GM20431 (cell line): ENCODE measurements around the gene ALOX12.
"Not testable (repeated sequence)": the region's sequence is repeated elsewhere in the genome, so short reads cannot be mapped to it uniquely, and the experiment has no call there.

Experiments used
- in situ Hi-C: fragments of 300-500 bp; cut with MseI, MboI; formaldehyde crosslinking; loops from one replicate; pipeline ENCODE4 v1.15.0; 2020; ENCODE audit warnings: low sequenced_read_pairs; ENCODE audit not compliant: unreplicated experiment

ALOX12 gene, protein sequence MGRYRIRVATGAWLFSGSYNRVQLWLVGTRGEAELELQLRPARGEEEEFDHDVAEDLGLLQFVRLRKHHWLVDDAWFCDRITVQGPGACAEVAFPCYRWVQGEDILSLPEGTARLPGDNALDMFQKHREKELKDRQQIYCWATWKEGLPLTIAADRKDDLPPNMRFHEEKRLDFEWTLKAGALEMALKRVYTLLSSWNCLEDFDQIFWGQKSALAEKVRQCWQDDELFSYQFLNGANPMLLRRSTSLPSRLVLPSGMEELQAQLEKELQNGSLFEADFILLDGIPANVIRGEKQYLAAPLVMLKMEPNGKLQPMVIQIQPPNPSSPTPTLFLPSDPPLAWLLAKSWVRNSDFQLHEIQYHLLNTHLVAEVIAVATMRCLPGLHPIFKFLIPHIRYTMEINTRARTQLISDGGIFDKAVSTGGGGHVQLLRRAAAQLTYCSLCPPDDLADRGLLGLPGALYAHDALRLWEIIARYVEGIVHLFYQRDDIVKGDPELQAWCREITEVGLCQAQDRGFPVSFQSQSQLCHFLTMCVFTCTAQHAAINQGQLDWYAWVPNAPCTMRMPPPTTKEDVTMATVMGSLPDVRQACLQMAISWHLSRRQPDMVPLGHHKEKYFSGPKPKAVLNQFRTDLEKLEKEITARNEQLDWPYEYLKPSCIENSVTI

DNA sequence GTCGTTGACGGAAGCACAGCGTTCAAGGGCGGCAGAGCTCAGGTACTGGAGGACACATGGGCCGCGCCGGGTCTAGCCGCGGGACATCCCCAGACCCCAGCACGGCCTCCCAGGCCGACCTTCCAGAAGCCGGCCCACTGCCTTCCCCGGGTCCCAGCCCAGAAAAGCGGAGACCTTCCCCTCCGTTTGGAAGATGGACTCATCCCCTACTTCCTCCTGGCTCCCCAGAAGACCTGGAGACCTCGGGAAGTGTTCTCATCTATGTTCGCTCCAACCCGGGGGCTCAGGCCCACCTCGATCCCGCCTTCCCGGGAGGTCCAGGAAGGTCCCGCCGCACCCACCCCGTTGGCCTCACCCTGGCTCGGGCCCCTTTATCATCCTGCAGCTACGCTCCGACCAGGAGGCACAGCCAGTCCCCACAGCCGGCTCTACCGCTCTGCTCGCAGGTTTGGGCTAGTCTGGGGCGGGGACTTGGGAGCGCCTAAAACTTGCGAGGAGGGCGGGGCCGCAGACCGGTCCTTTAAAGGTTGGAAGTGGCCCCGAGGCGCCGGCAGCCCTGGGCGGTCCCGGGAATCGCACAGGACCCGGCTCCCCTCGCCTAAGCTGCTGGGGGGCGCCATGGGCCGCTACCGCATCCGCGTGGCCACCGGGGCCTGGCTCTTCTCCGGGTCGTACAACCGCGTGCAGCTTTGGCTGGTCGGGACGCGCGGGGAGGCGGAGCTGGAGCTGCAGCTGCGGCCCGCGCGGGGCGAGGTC, at the start of gene ALOX12:
ALOX12 (plus strand) TSS at position 550 of the 756 bp plus-strand sequence; CDS start at position 619, 69 bp downstream.
- in situ Hi-C loops, result no loop called here

DNA sequence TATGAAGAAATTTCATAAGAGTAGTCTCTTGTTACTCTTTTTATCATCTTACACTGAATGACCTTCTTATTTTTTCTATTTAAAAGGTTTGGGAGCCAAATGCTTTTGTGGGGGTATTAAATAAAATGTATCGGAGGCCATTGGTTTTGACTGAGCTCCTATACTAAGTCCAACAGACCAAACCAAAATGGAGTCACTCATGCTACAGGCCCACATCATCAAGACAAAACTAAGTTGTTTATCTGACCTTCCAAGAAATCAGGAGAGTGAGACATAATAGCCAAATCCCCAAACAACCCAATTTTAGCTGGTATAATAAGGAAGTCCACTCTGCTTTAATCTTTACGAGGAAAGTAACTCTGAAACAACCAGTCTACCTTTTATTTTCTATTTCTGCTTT, 48.1 kb upstream of the ALOX12 start:
- in situ Hi-C loops, result no loop called here

DNA sequence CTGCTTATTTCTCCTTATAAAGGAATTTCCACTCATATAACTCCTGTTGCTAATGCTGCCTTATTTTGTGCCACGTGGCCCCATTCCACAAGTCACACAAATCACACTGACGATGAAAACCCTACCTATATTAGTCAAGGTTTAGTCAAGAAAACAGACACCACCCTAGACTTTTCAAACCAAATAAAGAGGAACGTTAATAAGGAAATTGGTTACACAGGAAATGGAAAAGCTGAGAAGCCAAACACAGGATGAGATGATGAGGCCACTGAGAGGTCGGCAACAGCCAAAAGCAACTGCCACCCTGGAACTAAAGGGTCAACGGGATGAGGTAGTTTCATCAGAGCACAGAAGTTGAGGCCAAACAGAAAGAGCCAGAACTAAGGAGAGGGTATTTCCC, 47.3 kb upstream of the ALOX12 start:
- in situ Hi-C loops, result no loop called here

GRCh38 chr17:6948976-6949375, 46.9 kb upstream of the ALOX12 start:
- in situ Hi-C loops, result no loop called here

DNA sequence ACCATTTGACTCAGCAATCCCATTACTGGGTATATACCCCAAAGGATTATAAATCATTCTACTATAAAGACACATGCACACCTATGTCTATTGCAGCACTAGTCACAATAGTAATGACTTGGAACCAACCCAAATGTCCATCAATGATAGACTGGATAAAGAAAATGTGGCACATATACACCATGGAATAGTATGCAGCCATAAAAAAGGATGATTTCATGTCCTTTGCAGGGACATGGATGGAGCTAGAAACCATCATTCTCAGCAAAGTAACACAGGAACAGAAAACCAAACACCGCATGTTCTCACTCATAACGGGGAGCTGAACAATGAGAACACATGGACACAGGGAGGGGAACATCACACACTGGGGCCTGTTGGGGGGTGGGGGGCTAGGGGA, 44.9 kb upstream of the ALOX12 start:
- in situ Hi-C loops, result not testable (repeated sequence)

DNA sequence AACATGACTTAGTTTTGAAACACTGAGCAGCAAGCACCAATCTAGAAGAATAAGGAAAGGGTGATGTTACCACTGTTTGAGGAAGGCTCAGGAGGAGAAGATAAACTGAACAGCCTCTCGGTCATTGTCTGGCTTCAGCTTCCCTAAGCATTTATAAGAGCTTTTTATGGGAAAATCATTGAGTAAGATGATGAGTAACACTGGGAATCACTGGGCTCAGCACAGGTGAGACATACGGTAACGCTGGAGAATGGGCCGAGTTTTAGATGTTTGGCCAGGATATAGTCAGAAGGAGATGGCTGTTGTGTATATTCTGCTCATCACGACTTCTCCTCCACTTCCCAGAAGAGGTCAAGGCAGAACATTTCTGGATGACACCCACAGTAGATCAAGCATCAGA, 42.2 kb upstream of the ALOX12 start:
- in situ Hi-C loops, result no loop called here

DNA sequence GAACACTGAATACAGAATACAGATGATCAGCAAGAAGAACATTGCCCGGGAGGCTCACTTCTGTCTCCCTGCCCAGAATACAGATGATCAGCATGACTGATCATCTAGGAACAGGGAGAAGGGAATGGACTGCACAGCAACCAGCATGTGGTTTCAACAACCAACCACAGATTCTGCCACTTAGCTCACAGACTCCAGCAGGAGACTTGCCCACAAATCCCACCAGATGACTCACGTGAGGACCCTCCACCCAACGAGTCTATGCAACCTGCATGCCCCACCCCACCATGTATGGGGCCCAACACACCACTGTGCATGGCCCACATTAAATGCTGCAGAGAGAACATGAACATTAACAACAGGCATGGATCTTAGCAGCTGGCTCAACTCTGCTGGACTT, 36.1 kb upstream of the ALOX12 start:
- in situ Hi-C loops, result no loop called here

GRCh38 chr17:6969323-6969726, 26.5 kb upstream of the ALOX12 start:
- in situ Hi-C loops, result no loop called here

- in situ Hi-C loops, result no loop called here
Measured at GRCh38 chr17:6970992-6971391, 24.9 kb upstream of the ALOX12 start.

GRCh38 chr17:6979440-6979839, 16.4 kb upstream of the ALOX12 start:
- in situ Hi-C loops, result not testable (repeated sequence)

GRCh38 chr17:6981426-6981825, 14.4 kb upstream of the ALOX12 start:
- in situ Hi-C loops, result no loop called here

GRCh38 chr17:6985266-6985665, 10.6 kb upstream of the ALOX12 start:
- in situ Hi-C loops, result no loop called here

DNA sequence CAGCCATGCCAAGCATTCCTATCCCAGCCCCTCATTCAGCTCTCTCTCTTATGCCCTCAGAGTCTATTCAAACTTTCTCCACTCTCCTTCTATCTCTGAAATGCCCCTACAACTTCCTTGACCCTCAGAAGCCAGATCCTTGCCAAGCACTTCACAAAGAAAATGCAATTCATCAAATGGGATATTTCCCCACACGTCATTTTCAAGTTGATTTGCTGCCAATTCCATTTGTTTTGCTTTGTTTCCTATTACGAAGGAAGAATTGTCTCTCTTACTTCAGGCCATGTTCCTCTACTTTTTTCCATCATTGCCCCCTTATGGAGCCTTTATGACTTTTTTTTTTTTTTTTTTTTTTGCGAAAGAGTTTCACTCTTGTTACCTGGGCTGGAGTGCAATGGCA, 9.2 kb upstream of the ALOX12 start:
- in situ Hi-C loops, result no loop called here

DNA sequence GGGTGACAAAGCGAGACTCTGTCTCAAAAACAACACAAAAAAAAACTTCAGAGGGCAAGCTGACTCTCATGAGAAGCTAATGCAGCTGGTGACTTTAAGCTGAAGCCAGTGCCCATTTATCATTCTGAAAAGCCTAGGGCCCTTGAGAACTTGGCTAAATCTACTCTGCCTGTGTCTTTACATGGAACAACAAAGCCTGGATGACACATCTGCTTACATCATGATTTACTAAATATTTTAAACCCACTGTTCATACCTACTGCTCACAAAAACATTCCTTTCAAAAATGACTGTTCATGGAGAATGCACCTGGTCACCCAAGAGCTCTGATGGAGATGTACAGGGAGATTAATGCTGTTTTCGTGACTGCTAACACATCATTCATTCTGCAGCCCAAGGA, 6.1 kb upstream of the ALOX12 start:
- in situ Hi-C loops, result no loop called here

GRCh38 chr17:6993613-6994056, 2.2 kb upstream of the ALOX12 start:
- in situ Hi-C loops, result not testable (repeated sequence)

DNA sequence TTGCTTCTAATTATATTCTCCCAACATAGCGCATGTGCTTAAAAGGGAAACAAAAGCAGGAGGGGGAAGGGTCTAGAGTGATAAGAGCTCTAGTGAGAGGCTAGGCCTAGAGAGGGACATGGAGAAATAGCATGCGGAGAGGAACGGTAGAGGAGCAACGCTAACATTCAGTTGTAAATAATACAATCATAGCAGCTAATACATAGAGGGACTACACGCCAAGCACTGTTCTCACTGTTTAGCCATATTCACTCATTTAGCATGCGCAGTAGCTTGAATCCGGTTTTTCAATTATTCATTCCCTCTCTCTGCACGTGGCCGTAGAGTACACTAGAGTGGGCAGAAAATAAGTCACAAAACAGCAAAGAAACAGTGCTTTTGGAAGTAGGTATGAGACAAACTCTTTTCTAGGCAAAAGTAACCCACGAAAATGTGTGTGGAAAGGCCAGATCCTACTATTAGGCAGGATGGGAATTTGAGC, 1.7 kb upstream of the ALOX12 start:
- in situ Hi-C loops, result no loop called here

- in situ Hi-C loops, result no loop called here
Measured at GRCh38 chr17:6994666-6995256, 1.1 kb upstream of the ALOX12 start.

GRCh38 chr17:6996256-6997011, 585 bp downstream of the ALOX12 start:
- in situ Hi-C loops, result no loop called here

DNA sequence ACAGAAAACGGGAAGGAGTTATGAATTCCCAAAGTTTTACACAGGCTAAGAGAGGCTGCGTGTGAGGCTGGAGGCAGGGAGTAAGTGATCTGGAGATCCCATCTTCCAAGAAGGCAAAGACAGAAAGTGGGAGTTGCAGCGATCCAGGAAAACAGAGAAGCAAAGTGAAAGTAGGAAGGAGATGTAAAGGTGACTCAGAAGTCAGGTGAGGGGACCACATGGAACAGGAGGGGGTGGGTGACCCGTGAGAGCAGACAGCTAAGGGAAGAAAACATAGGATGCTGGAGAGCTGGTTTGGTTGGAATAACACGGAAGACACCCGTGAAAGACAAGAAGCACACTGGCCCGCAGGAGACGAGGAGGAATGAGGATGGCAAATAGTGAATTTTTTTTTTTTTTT, 1.3 kb downstream of the ALOX12 start:
- in situ Hi-C loops, result no loop called here
